Fibroblast of lung (primary cell): ENCODE data around the gene RASSF5.

Experiments used
- EZH2 ChIP-seq: IDR thresholded peaks from 2 replicates; pipeline ENCODE4 v1.5.1; 2012; ENCODE audit warnings: low read length, control low read depth, mild to moderate bottlenecking; ENCODE audit errors: missing control alignments
- TF ChIP-seq, protein P1 (sequence below), 2 donors: IDR thresholded peaks in 1 of 2; conservative IDR thresholded peaks in 1 of 2; 1 replicate in 1 of 2; 2 replicates in 1 of 2; pipeline ENCODE4 v1.5.1; 2011 to 2012; ENCODE audit warnings: low read length in 2 of 2, control low read depth in 1 of 2, inconsistent platforms in 1 of 2, low read depth in 1 of 2, mild to moderate bottlenecking in 1 of 2

GRCh38 chr1:206511362-206512057, 4.2 kb downstream of the RASSF5 start:
- TF ChIP-seq, protein P1, sequence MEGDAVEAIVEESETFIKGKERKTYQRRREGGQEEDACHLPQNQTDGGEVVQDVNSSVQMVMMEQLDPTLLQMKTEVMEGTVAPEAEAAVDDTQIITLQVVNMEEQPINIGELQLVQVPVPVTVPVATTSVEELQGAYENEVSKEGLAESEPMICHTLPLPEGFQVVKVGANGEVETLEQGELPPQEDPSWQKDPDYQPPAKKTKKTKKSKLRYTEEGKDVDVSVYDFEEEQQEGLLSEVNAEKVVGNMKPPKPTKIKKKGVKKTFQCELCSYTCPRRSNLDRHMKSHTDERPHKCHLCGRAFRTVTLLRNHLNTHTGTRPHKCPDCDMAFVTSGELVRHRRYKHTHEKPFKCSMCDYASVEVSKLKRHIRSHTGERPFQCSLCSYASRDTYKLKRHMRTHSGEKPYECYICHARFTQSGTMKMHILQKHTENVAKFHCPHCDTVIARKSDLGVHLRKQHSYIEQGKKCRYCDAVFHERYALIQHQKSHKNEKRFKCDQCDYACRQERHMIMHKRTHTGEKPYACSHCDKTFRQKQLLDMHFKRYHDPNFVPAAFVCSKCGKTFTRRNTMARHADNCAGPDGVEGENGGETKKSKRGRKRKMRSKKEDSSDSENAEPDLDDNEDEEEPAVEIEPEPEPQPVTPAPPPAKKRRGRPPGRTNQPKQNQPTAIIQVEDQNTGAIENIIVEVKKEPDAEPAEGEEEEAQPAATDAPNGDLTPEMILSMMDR (conservative IDR thresholded peaks at IDR 0.05 in 1 of 2, IDR thresholded peaks at IDR 0.05 in 1 of 2; ENCODE audit: low read depth in 1 of 2, low read length in 2 of 2) = no peak
- TF ChIP-seq EZH2 = no peak
